ENCODE data around the gene TDRD12. TPM values are rescaled to one million over a fixed set of nuclear protein-coding genes. Genes with fewer than 3 reads are reported as not detected.

TDRD12 gene
- total and polyA plus RNA-seq, 2 experiments from 2014 or later: 0.68 to 2.8 TPM

GRCh38 chr19:32671883-32672593, 47.5 kb upstream of the TDRD12 start (continued):
- no peak for TF ChIP-seq ZNF462 (CRISPR knock-in tag; IDR thresholded peaks at IDR 0.05)
- no peak for TF ChIP-seq POLR2AphosphoS5 (IDR thresholded peaks at IDR 0.05; ENCODE audit: low read depth)
- no peak for TF ChIP-seq ZNF331 (CRISPR knock-in tag; IDR thresholded peaks at IDR 0.05; ENCODE audit: low read depth)
- no peak for TF ChIP-seq CTCF (conservative IDR thresholded peaks at IDR 0.05; ENCODE audit: low read depth in 2 of 2)
- TF ChIP-seq EZH2phosphoT487 (IDR thresholded peaks at IDR 0.05; ENCODE audit: unreplicated experiment): no peak
- TF ChIP-seq, protein P1, sequence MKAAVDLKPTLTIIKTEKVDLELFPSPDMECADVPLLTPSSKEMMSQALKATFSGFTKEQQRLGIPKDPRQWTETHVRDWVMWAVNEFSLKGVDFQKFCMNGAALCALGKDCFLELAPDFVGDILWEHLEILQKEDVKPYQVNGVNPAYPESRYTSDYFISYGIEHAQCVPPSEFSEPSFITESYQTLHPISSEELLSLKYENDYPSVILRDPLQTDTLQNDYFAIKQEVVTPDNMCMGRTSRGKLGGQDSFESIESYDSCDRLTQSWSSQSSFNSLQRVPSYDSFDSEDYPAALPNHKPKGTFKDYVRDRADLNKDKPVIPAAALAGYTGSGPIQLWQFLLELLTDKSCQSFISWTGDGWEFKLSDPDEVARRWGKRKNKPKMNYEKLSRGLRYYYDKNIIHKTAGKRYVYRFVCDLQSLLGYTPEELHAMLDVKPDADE (IDR thresholded peaks at IDR 0.05): no peak
- no peak for TF ChIP-seq ZNF114 (CRISPR knock-in tag; IDR thresholded peaks at IDR 0.05)
